GM12873 (cell line): ENCODE measurements around the gene CDC7.
A peak's percentile ranks its signal among the peaks of the same experiment; 100 is the strongest.

ENCODE experiments used
- TF ChIP-seq, protein P1 (sequence below): IDR thresholded peaks from 2 replicates; pipeline ENCODE4 v1.5.1; 2012; ENCODE audit warnings: low read depth, mild to moderate bottlenecking, moderate library complexity, low read length, control low read depth; ENCODE audit not compliant: insufficient read depth; ENCODE audit errors: missing control alignments

CDC7 gene

DNA sequence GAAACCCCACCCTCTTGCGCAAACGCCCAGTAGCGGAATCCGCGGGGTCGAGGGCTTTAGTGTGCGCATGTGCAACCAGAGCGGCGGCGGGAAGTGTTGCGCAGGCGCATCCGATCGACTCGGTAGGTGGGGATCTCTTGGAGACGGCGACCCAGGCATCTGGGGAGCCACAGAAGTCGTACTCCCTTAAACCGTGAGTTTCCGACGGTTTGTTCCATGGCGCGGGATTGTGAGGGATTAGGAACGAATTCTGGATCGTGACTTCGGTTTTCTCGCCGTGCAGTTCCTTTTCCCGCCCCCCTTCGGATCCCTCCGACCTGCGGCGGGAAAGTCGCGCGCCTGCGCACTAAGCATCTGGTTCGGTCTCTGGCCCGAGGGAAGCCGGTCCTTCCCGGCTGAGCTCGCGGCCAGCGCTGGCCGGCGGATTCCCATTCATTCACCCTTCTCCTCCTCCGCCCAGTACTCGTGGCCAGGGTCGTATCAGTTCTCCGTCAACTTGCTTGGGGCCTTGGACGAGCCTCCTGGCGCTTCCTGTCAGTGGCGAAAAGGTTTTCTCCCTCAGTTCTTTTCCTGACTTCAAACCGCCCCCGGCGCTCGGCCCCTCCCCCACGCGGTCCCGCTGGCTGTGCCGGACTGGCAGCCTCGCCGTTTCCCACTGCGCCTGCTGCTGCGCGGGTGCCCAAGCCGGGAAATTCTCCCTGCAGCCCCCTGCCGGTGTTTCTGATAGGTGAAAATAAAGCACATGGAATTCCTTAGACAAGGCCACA is at the start of gene CDC7:
Gene CDC7 (plus strand): TSS at position 96 of the 767 bp plus-strand sequence. CDS start 866 bp downstream, outside the sequence.
- TF ChIP-seq, protein P1, sequence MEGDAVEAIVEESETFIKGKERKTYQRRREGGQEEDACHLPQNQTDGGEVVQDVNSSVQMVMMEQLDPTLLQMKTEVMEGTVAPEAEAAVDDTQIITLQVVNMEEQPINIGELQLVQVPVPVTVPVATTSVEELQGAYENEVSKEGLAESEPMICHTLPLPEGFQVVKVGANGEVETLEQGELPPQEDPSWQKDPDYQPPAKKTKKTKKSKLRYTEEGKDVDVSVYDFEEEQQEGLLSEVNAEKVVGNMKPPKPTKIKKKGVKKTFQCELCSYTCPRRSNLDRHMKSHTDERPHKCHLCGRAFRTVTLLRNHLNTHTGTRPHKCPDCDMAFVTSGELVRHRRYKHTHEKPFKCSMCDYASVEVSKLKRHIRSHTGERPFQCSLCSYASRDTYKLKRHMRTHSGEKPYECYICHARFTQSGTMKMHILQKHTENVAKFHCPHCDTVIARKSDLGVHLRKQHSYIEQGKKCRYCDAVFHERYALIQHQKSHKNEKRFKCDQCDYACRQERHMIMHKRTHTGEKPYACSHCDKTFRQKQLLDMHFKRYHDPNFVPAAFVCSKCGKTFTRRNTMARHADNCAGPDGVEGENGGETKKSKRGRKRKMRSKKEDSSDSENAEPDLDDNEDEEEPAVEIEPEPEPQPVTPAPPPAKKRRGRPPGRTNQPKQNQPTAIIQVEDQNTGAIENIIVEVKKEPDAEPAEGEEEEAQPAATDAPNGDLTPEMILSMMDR, result peak; percentile 40

DNA sequence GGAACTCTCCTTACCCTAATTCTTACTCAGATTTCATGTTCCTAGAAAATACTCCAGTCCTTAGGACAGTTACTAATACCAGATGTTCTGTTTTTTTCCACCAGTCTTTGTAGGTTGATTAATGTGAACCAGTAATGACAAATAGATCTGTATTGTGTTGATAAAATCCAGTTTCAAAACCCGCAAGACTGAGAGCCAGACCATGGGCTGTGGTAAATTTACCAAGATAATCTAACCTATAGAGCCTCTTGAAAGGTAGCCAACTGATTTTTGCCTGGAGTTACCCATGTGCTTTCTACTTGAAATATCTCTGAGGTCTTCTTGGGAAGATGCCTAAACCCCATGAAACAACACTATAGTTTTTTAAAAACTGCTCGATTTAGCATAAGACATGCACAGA is 46.5 kb upstream of the CDC7 start:
- TF ChIP-seq, protein P1, result no peak

DNA sequence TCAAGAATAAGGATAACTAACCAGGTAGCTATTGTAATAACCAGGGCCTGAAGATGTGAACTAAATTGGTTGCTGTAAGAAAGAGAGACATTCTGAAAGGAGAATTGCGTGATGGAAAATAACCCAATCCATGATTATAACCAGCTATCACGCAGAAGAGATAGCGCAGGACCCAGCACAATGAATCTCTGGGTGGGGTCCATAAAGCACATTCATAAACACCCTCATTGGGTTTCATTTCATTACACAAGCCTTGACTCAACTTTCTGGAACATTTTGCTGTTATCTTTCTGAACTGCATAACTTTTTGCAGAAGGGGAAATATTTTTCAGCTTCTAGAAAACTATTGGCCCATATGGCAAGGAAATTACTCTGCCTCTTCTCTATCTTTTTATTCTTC is 45.3 kb upstream of the CDC7 start:
- TF ChIP-seq, protein P1, result no peak

DNA sequence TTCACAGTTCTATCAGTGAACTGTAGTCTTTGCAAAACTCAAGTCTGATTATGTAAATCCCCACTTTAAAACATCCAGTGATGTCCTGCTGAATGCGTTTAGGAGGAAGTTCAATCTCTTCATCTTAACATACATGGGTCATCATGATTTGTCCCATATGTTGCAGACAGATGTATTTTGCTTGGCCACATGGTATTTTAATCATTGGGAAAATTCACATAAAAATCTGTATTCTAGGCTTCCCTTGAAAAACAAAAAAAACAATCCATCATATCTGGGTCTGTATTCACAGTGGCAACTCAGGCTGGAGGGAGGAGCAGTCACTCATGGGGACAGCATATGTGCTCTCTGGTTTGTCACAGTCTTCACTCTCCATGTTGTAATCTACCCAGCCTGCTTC is 44.8 kb upstream of the CDC7 start:
- TF ChIP-seq, protein P1, result no peak

DNA sequence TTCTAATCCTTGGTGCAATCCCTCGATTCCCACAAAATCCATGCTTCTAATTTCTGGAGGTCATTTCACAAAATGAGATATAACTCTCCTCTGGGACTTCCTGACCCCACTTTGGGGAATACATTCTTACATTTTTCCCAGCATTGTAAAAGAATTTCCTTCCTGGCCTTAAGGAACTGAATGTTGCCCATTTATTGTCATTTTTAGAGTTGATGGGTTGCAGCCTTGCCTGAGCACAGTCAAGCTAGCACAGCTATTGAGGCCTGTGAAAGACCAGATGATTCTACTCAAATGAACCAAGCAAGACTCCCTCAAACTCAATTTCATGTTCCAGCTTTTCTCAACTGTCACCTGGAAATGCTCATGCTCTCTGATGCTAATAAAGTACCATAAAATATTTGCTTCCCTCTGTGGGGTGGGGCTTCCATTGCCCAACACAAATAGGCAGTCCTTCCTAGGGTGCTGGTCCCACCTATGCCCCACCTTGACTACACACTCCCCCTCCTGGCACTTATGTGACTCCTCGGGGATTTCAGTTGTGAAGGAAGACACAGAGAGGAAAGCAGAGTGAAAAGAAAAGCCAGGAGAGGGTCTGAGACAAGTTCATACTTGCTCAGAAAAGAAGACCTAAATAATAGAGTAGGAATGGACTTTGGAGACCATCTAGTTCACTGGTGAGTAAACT is 24.0 kb upstream of the CDC7 start:
- TF ChIP-seq, protein P1, result no peak

DNA sequence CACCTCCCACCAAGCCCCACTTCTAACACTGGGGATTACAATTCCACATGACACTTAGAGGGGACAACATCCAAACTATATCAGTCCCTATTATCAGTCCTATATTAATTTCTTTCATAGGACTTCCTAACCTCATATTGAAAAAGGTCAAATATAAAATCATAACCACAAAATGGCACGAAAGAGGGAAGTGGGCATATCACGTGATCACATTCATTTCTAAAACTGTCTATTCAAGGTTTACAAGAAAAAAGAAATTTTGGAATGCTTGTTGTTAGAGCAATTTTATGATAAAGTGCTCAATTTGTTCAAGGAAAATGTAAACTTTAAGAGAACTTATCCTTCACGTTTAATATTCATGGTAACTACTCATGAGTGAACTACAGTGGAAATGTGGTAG is 13.2 kb upstream of the CDC7 start:
- TF ChIP-seq, protein P1, result no peak

DNA sequence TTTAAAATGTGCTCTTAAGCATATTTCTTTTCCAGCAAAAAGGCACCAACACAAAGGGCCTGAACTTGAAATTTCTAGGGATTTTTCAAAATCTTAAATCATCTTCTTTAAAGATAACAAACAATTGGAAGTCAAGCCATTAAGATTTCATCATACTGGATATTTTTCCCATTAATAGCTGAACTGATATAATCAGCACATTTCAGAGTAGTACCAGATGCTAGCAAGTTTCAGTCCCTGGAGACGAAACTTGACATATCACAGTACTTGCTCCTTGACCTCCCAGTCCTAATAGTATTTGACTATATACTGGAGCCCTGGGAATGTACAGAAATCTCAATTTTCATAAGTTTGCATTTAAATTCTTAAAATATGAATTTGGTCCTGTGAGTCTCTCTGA is 10.2 kb upstream of the CDC7 start:
- TF ChIP-seq, protein P1, result no peak
